Liver (tissue), 3 donors: ENCODE results near the gene ZGRF1.

ENCODE experiments used
- ATF3 ChIP-seq: IDR thresholded peaks from 2 replicates; pipeline ENCODE4 v1.6.1; 2016; ENCODE audit warnings: antibody characterized with exemption
- CTCF ChIP-seq: fragments of 150-350 bp; IDR thresholded peaks from 2 replicates; pipeline ENCODE4 v1.5.1; 2017; ENCODE audit warnings: improper control_type of control experiment, low read depth, low read length; ENCODE audit not compliant: missing input control
- donor health status: healthy.
- donor health status: healthy.

- no peak for TF ChIP-seq ATF3
- no peak for TF ChIP-seq CTCF
These were observed 12.3 kb upstream of the ZGRF1 start for GRCh38 chr4:112649055-112649408.
